Activated gamma-delta T cell treated with Interleukin-2 at 50 U/mL for 16 hours (primary cell): ENCODE measurements around the gene IL11.

Experiments used
- DNase-seq: peaks from one replicate; pipeline ENCODE4 v3.0.0-alpha.2; 2020

IL11 gene

GRCh38 chr19:55321466-55322137 is 48.7 kb downstream of the IL11 start:
- DNase-seq = no peak

- no peak for DNase-seq
Measured at GRCh38 chr19:55320844-55321419, 49.3 kb downstream of the IL11 start.

GRCh38 chr19:55319785-55320184 is 50.5 kb downstream of the IL11 start:
- no peak for DNase-seq

GRCh38 chr19:55316646-55317045 is 53.6 kb downstream of the IL11 start:
- DNase-seq = no peak

GRCh38 chr19:55315956-55316525 is 54.2 kb downstream of the IL11 start:
- DNase-seq = no peak

GRCh38 chr19:55314396-55314795 is 55.9 kb downstream of the IL11 start:
- DNase-seq = no peak
